ENCODE results near the gene CCDC30. TPM values are rescaled to one million over a fixed set of nuclear protein-coding genes. Genes with fewer than 3 reads are reported as not detected.

The CCDC30 gene
- total RNA-seq, 4 donors from 2014 or later = 0.64 to 5.0 (median 2.0) TPM

GRCh38 chr1:42676534-42677087 is 213.5 kb downstream of the CCDC30 start:
- H3K4me1 ChIP-seq = peaks cover 9% of the 10 kb centered on the region
- peaks cover 24% of the 10 kb centered on the region for H3K36me3 ChIP-seq
- H3K9me3 ChIP-seq = no peaks in the 10 kb centered on the region
- H3K4me3 ChIP-seq = no peak overlapping the region
- H3K27ac ChIP-seq = no peak overlapping the region
- WGBS = 90% methylated on average over 3 of the region's 3 CpGs
- TF ChIP-seq EP300 (IDR thresholded peaks at IDR 0.05) = no peak
- no peak for TF ChIP-seq POLR2AphosphoS5 (IDR thresholded peaks at IDR 0.05)
- TF ChIP-seq CTCF (IDR thresholded peaks at IDR 0.05) = no peak
- DNase-seq (ENCODE audit: low spot score in 2 of 2) = no peak
- no peaks in the 10 kb centered on the region for H3K27me3 ChIP-seq

GRCh38 chr1:42679364-42679983 is 216.4 kb downstream of the CCDC30 start:
- Histone ChIP-seq H3K4me1 (peaks cover 22% of the 10 kb centered on the region), H3K36me3 (peaks cover 14% of the 10 kb centered on the region), H3K9me3 (no peaks in the 10 kb centered on the region), H3K4me3 (no peak overlapping the region), H3K27ac (no peak overlapping the region), H3K27me3 (no peaks in the 10 kb centered on the region)
- 76% methylated on average over 10 of the region's 10 CpGs for WGBS
- DNase-seq (ENCODE audit: low spot score in 2 of 2) = no peak
- TF ChIP-seq POLR2AphosphoS5 (IDR thresholded peaks at IDR 0.05) (no peak), EP300 (IDR thresholded peaks at IDR 0.05) (no peak), CTCF (IDR thresholded peaks at IDR 0.05) (no peak), POLR2A (IDR thresholded peaks at IDR 0.05) (no peak)

GRCh38 chr1:42680055-42680454 is 217.0 kb downstream of the CCDC30 start:
- TF ChIP-seq EP300 (IDR thresholded peaks at IDR 0.05) (no peak), CTCF (IDR thresholded peaks at IDR 0.05) (no peak), POLR2A (IDR thresholded peaks at IDR 0.05) (no peak), POLR2AphosphoS5 (IDR thresholded peaks at IDR 0.05) (no peak)
- peaks cover 26% of the 10 kb centered on the region for H3K4me1 ChIP-seq

GRCh38 chr1:42680921-42681683 is 218.0 kb downstream of the CCDC30 start:
- 3% methylated on average over 18 of the region's 18 CpGs for WGBS
- Histone ChIP-seq H3K9me3 (no peaks in the 10 kb centered on the region), H3K27me3 (no peaks in the 10 kb centered on the region), H3K27ac (peak overlapping the region; percentile 98), H3K4me3 (peak overlapping the region; percentile 97), H3K36me3 (no peaks in the 10 kb centered on the region), H3K4me1 (peaks cover 36% of the 10 kb centered on the region)
- DNase-seq (ENCODE audit: low spot score in 2 of 2) = no peak
- TF ChIP-seq CTCF (IDR thresholded peaks at IDR 0.05) = no peak
- no peak for TF ChIP-seq POLR2AphosphoS5 (IDR thresholded peaks at IDR 0.05)
- no peak for TF ChIP-seq EP300 (IDR thresholded peaks at IDR 0.05)
- no peak for TF ChIP-seq POLR2A (IDR thresholded peaks at IDR 0.05)

More at GRCh38 chr1:42680055-42680454, 217.0 kb downstream of the CCDC30 start:
- WGBS = 62% methylated on average over 2 of the region's 2 CpGs
- DNase-seq (ENCODE audit: low spot score in 2 of 2) = no peak
- Histone ChIP-seq H3K27me3 (no peaks in the 10 kb centered on the region), H3K27ac (no peak overlapping the region), H3K9me3 (no peaks in the 10 kb centered on the region), H3K4me3 (no peak overlapping the region), H3K36me3 (peaks cover 8% of the 10 kb centered on the region)
